Measurements from ENCODE around the gene ASB15. TPM values are rescaled to one million over a fixed set of nuclear protein-coding genes. Genes with fewer than 3 reads are reported as not detected.

Gene ASB15
- polyA plus RNA-seq, 2 of the 4 experiments (the other 2 are of a cell fraction) = not detected

- no peak for TF ChIP-seq PBX3 (IDR thresholded peaks at IDR 0.05)
- TF ChIP-seq MAFK (IDR thresholded peaks at IDR 0.05; ENCODE audit: partially characterized antibody) = no peak
- no peak for TF ChIP-seq ZFP36 (IDR thresholded peaks at IDR 0.05; ENCODE audit: borderline replicate concordance, partially characterized antibody)
- TF ChIP-seq ELK1 (IDR thresholded peaks at IDR 0.05; ENCODE audit: low read depth, low read length) = no peak
- TF ChIP-seq HES2 (IDR thresholded peaks at IDR 0.05) = no peak
- TF ChIP-seq ZNF302 (CRISPR knock-in tag; IDR thresholded peaks at IDR 0.05) = no peak
- TF ChIP-seq JUN (IDR thresholded peaks at IDR 0.05) = no peak
- TF ChIP-seq PHF8 (IDR thresholded peaks at IDR 0.05; ENCODE audit: borderline replicate concordance, low read depth) = no peak
- CTCF ChIA-PET = interaction anchor here (1.2 kb wide), 1 partner anchor 10 kb away, joined by 6 read pairs; no protein-coding TSS in a partner anchor
- H3K9me3 ChIP-seq = no peaks in the 10 kb centered on the region
- WGBS (ENCODE audit: missing lambda C conversion rate) = 50% methylated on average over 4 of the region's 4 CpGs
- FAIRE-seq = no peak
- peak in 1 of 2 experiments; percentile 26; a peak in 1 of 6 replicates for ATAC-seq
- H3K4me2 ChIP-seq = no peak overlapping the region
- no peak overlapping the region for H3K27ac ChIP-seq
- DNase-seq (ENCODE audit: low read depth in 1 of 2, low spot score in 1 of 2) = no peak
- no peak overlapping the region for H3K4me3 ChIP-seq
- POLR2A ChIA-PET = no interaction called here
- H3K4me1 ChIP-seq = no peaks in the 10 kb centered on the region
These were observed 31.0 kb upstream of the ASB15 start for GRCh38 chr7:123570390-123571182.

GRCh38 chr7:123571187-123571586 is 30.4 kb upstream of the ASB15 start:
- Histone ChIP-seq H3K4me3 (no peak overlapping the region), H3K4me2 (no peak overlapping the region), H3K27ac (no peak overlapping the region), H3K4me1 (no peaks in the 10 kb centered on the region), H3K9me3 (no peaks in the 10 kb centered on the region)
- FAIRE-seq = no peak
- POLR2A ChIA-PET = no interaction called here
- no peak for TF ChIP-seq NFE2L2 (conservative IDR thresholded peaks at IDR 0.05; ENCODE audit: low read length)
- no peak for TF ChIP-seq POLR2AphosphoS2 (conservative IDR thresholded peaks at IDR 0.05; ENCODE audit: low read length)
- TF ChIP-seq SMC3 (IDR thresholded peaks at IDR 0.05) = no peak
- TF ChIP-seq PBX3 (IDR thresholded peaks at IDR 0.05) = no peak
- TF ChIP-seq HDAC2 (IDR thresholded peaks at IDR 0.05) = no peak
- TF ChIP-seq KDM5A (IDR thresholded peaks at IDR 0.05) = no peak
- peak; percentile 37 for TF ChIP-seq MAFK (IDR thresholded peaks at IDR 0.05; ENCODE audit: partially characterized antibody)
- no peak for ATAC-seq
- DNase-seq (ENCODE audit: low read depth in 1 of 2, low spot score in 1 of 2) = no peak
- CTCF ChIA-PET = no interaction called here
- 14% methylated on average over 1 of the region's 1 CpG for WGBS (ENCODE audit: missing lambda C conversion rate)

GRCh38 chr7:123571684-123572083 is 29.9 kb upstream of the ASB15 start:
- Histone ChIP-seq H3K9me3 (no peaks in the 10 kb centered on the region), H3K4me1 (no peaks in the 10 kb centered on the region), H3K4me3 (no peak overlapping the region), H3K4me2 (no peak overlapping the region), H3K27ac (no peak overlapping the region)
- FAIRE-seq (no peak), DNase-seq (ENCODE audit: low read depth in 1 of 2, low spot score in 1 of 2) (no peak), ATAC-seq (no peak)
- TF ChIP-seq CBX2 (IDR thresholded peaks at IDR 0.05; ENCODE audit: borderline replicate concordance, low read depth) (no peak), ATOH8 (CRISPR knock-in tag; IDR thresholded peaks at IDR 0.05; ENCODE audit: low read depth) (no peak), KDM5A (IDR thresholded peaks at IDR 0.05) (no peak), EP300 (IDR thresholded peaks at IDR 0.05) (no peak), EHF (CRISPR knock-in tag; IDR thresholded peaks at IDR 0.05) (no peak), HMGXB4 (CRISPR knock-in tag; IDR thresholded peaks at IDR 0.05; ENCODE audit: borderline replicate concordance) (no peak), CHD2 (IDR thresholded peaks at IDR 0.05; ENCODE audit: low read length, partially characterized antibody) (no peak), POLR2AphosphoS2 (conservative IDR thresholded peaks at IDR 0.05; ENCODE audit: low read length) (no peak), POLR2A (IDR thresholded peaks at IDR 0.05; ENCODE audit: low read length) (no peak), NFE2L2 (conservative IDR thresholded peaks at IDR 0.05; ENCODE audit: low read length) (no peak), TP53 (CRISPR knock-in tag; IDR thresholded peaks at IDR 0.05) (no peak), ZC3H11A (IDR thresholded peaks at IDR 0.05) (no peak), SMC3 (IDR thresholded peaks at IDR 0.05) (no peak), NPAS2 (CRISPR knock-in tag; IDR thresholded peaks at IDR 0.05; ENCODE audit: borderline replicate concordance) (no peak), MAZ (IDR thresholded peaks at IDR 0.05; ENCODE audit: borderline replicate concordance, low read depth, low read length) (no peak), RAD21 (conservative IDR thresholded peaks at IDR 0.05 in 1 of 2, IDR thresholded peaks at IDR 0.05 in 1 of 2) (no peak), ZSCAN20 (CRISPR knock-in tag; IDR thresholded peaks at IDR 0.05) (no peak), MAFK (IDR thresholded peaks at IDR 0.05; ENCODE audit: partially characterized antibody) (no peak), TFCP2L1 (CRISPR knock-in tag; IDR thresholded peaks at IDR 0.05) (no peak)
- CTCF ChIA-PET = no interaction called here
- 41% methylated on average over 1 of the region's 1 CpG for WGBS (ENCODE audit: missing lambda C conversion rate)
- POLR2A ChIA-PET = no interaction called here

All from A549 (cell line).